ENCODE data around the gene RASSF3.

DNA sequence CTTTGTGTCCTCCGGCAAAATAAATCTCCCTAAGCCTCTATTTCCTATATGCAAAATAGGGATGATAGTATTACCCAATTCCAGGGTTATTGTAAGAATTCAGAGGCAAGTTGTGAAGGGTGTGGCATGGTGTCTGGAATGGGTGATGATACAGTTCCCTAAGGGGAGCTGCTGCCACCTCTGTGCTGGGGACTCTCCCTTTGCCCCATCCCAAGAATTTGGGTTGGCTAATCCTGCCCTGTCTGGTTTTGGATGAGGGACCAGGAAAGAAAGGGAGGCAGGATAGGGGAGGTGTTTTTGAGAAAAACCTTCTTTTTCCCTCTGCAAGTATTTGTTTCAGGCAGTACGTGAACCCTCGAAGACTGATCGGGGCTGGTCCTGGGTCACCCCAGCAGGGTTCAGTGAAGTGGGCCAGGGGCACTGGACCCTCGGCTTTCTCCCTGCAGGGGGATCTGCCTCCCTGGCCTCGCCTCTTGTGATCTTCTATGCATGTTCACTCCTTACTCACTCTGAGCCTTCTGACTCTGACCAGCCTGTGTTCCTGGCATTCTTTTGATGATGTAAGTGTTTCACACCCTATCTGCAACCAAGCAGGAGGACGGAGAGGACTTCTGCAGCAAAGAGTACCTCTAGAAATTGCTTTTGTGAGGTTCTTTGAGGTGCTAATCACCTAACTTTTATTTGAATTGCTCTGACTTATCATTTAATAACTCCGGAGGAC is 60.8 kb downstream of the RASSF3 start:
- TF ChIP-seq POLR2AphosphoS5 (IDR thresholded peaks at IDR 0.05): no peak
- TF ChIP-seq, protein P1, sequence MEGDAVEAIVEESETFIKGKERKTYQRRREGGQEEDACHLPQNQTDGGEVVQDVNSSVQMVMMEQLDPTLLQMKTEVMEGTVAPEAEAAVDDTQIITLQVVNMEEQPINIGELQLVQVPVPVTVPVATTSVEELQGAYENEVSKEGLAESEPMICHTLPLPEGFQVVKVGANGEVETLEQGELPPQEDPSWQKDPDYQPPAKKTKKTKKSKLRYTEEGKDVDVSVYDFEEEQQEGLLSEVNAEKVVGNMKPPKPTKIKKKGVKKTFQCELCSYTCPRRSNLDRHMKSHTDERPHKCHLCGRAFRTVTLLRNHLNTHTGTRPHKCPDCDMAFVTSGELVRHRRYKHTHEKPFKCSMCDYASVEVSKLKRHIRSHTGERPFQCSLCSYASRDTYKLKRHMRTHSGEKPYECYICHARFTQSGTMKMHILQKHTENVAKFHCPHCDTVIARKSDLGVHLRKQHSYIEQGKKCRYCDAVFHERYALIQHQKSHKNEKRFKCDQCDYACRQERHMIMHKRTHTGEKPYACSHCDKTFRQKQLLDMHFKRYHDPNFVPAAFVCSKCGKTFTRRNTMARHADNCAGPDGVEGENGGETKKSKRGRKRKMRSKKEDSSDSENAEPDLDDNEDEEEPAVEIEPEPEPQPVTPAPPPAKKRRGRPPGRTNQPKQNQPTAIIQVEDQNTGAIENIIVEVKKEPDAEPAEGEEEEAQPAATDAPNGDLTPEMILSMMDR (IDR thresholded peaks at IDR 0.05): no peak
- TF ChIP-seq POLR2A (IDR thresholded peaks at IDR 0.05): no peak

Data from breast epithelium (tissue), 3 donors.